D721Med (cell line): ENCODE data around the gene GSTT2.
A peak's percentile ranks its signal among the peaks of the same experiment; 100 is the strongest.
"Not testable (repeated sequence)": the region's sequence is repeated elsewhere in the genome, so short reads cannot be mapped to it uniquely, and the experiment has no call there.

Experiments
- DNase-seq: peaks from one replicate; pipeline ENCODE4 v3.0.0; 2011; ENCODE audit warnings: low spot score; ENCODE audit not compliant: insufficient read length
- FAIRE-seq: peaks from 2 replicates; lab custom pipeline; 2011; peaks lifted over from hg19 to GRCh38; lab: Jason Lieb, UNC
- CTCF ChIP-seq: IDR thresholded peaks from 2 replicates; pipeline ENCODE4 v1.5.1; 2012; ENCODE audit warnings: mild to moderate bottlenecking, control low read depth; ENCODE audit not compliant: insufficient read depth; ENCODE audit errors: missing control alignments

The GSTT2 gene

GRCh38 chr22:23956301-23956900 lies 23.5 kb upstream of the GSTT2 start:
- DNase-seq = peak; percentile 37
- peak; percentile 86 for TF ChIP-seq CTCF
- FAIRE-seq = peak; percentile 32

- not testable (repeated sequence) for DNase-seq, FAIRE-seq
Measured at GRCh38 chr22:23961084-23961771, 18.7 kb upstream of the GSTT2 start, which contains the start of gene GSTT2B. Gene GSTT2B (minus strand): TSS chr22:23961195. CDS start chr22:23961131, 64 bp downstream.

GRCh38 chr22:23966094-23966493 lies 13.8 kb upstream of the GSTT2 start:
- not testable (repeated sequence) for FAIRE-seq

GRCh38 chr22:23966568-23966967 lies 13.4 kb upstream of the GSTT2 start, which contains the start of gene DDTL:
Gene DDTL (plus strand): TSS chr22:23966888. CDS start chr22:23966915, 27 bp downstream.
- FAIRE-seq, DNase-seq: not testable (repeated sequence)

More at GRCh38 chr22:23966094-23966493, 13.8 kb upstream of the GSTT2 start:
- not testable (repeated sequence) for DNase-seq

GRCh38 chr22:23969071-23969470 lies 10.9 kb upstream of the GSTT2 start:
- TF ChIP-seq CTCF = no peak
- FAIRE-seq (no peak), DNase-seq (no peak)

GRCh38 chr22:23970201-23970641 lies 9.7 kb upstream of the GSTT2 start:
- DNase-seq (no peak), FAIRE-seq (no peak)
- TF ChIP-seq CTCF = no peak

- TF ChIP-seq CTCF = no peak
- DNase-seq (no peak), FAIRE-seq (no peak)
Measured at GRCh38 chr22:23970816-23971486, 9.0 kb upstream of the GSTT2 start.

GRCh38 chr22:23971927-23972326 lies 8.0 kb upstream of the GSTT2 start:
- peak; percentile 11 for FAIRE-seq
- not testable (repeated sequence) for DNase-seq

- not testable (repeated sequence) for FAIRE-seq, DNase-seq
Measured at GRCh38 chr22:23974345-23974744, 5.6 kb upstream of the GSTT2 start, which contains the start of gene DDT. Gene DDT (minus strand): TSS chr22:23974441. CDS start chr22:23974414, 27 bp downstream.

- not testable (repeated sequence) for DNase-seq
Measured at GRCh38 chr22:23974836-23975352, 5.0 kb upstream of the GSTT2 start.

GRCh38 chr22:23977304-23977703 lies 2.6 kb upstream of the GSTT2 start:
- FAIRE-seq, DNase-seq: not testable (repeated sequence)

More at GRCh38 chr22:23974836-23975352, 5.0 kb upstream of the GSTT2 start:
- not testable (repeated sequence) for FAIRE-seq

- DNase-seq, FAIRE-seq: not testable (repeated sequence)
Measured at GRCh38 chr22:23980567-23980966, 633 bp downstream of the GSTT2 start.
